HG02938 (cell line): ENCODE results near the gene LNX2.

Source experiments
- ATAC-seq: cut with Tn5 transposase; IDR thresholded peaks from one replicate; pipeline ENCODE4 v1.9.1; 2021; ENCODE audit warnings: mild to moderate bottlenecking, moderate library complexity; ENCODE audit not compliant: unreplicated experiment

LNX2 gene

DNA sequence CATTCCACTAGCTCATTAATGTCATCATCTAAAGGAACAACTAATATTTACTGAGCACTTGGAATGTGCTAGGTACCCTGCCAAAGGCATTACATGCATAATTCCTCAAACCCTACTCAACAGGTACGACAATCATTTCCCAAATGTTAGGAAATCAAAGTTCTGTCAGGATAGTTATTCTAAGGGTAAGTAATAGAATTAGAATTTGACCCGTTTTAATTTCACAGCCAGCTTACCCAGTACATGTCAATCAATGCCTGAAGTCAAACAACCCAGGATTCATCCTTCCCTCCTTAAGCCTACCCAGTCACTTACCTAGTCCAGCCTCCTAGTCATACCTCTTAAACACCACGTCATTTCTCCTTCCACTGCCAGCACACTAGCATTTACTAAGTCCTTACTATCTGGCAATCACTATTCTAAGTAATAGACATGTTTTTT lies 2.4 kb downstream of the LNX2 start:
- ATAC-seq = no peak

DNA sequence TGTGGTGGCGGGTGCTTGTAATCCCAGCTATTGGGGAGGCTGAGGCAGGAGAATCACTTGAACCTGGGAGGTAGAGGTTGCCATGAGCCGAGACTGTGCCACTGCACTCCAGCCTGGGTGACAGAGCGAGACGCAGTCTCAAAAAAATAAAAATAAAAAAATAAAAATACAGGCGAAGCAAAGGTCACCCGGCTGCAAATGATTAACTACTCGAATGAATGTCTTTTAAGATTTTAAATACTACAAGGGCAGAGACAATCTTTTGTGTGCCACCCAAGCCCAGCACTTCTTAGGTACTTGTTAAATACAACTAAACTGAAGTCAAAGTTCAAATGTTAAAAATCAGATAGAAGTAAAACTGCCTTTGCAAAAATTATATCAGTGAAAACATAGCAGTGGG lies 6.7 kb downstream of the LNX2 start:
- no peak for ATAC-seq

GRCh38 chr13:27607125-27607524 lies 13.2 kb downstream of the LNX2 start:
- ATAC-seq = no peak

DNA sequence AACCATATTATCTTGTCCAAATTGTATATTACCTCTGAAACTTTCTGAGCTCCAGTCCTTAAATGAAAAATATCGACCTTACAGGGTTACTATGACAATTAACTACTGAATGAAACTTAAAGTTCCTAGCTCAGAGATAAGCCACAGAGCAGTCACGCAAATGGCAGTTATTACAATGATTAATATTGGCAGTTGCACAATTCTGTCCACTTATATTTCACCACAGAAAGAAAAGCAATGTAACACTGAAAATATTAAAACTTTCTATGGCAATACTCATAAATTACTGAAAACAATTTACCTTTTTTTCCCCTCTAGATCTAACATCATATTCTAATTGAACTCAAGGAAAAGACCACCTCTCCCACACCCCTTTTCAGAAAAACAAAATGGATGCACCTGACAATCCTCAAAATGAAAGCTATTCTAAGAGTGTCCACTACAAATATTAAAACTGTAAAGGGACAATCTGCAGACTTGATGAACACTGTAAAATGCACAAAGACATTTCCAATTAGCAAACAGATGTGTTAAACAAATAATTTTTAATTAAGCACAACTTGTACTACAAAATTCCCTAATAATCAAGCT lies 14.6 kb downstream of the LNX2 start:
- no peak for ATAC-seq

DNA sequence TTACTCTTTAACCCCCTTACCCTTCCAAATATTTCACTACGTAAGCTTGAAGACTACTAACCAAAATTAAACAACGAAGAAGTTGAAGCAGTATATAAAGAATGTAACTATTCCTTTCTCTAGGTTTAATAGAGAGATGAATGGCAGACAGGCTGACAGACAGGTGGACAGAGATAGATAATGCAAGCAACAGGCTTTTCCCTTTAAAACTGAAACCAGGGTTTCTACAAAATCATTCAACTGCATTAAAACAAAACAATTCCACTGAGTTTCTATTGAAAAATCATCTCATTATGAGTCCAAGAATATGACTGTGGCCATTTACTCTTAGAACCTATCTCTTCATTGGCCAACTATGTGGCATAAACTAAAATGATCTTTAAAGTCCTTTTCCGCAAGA lies 15.2 kb downstream of the LNX2 start:
- ATAC-seq = no peak

DNA sequence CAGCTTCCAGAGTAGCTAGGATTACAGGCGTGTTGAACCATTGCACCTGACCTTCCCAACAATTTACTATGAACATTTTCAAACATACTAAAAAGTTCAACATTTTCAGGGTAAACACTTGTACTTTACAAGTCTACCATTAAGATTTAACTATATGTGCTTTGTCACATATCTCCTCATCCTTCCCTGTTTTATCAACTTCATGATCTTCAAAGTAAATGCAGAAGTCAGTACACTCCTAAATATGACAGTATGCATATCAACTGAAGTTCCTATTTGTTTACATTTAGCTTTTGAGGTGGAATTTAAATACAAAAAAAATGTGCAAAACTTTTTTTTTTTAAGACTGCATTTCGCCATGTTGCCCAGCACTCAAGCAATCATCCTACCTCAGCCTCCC lies 18.5 kb downstream of the LNX2 start:
- no peak for ATAC-seq

DNA sequence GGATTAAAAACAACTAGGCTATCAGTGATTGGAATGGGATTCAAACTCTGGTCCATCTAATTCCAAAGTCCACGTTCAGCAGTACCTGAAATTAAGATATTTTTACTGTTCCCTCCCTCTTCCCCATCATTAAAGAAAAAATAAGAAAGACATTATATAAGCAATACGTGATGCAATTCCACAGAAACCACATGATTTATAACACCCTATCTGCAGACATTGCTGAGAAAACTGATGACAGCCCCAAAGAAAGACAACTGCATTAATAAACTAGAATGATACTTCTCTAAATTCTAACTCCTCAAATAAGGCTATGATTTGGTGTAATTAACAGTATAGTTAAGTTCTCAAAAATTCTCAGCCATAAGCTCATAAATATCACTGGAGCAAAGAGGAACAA lies 19.1 kb downstream of the LNX2 start:
- no peak for ATAC-seq

DNA sequence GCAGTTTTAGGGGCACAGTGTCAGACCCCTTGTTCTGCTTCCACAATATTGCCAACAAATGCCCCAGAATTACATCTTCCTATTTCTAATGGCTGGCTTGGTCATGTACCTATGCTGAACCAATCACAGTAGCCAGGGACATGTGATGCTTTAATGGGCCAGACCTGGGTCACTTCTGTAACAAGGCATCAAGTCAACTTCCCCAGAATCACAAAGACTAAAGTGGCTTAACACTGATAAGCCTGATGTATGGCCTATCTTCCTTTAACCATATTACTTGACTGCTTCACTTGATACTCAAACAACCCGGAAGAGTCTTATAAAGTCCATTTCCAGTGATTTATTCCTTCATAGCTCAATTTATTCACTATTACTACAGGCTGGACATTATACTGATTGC lies 19.6 kb downstream of the LNX2 start:
- ATAC-seq = no peak

DNA sequence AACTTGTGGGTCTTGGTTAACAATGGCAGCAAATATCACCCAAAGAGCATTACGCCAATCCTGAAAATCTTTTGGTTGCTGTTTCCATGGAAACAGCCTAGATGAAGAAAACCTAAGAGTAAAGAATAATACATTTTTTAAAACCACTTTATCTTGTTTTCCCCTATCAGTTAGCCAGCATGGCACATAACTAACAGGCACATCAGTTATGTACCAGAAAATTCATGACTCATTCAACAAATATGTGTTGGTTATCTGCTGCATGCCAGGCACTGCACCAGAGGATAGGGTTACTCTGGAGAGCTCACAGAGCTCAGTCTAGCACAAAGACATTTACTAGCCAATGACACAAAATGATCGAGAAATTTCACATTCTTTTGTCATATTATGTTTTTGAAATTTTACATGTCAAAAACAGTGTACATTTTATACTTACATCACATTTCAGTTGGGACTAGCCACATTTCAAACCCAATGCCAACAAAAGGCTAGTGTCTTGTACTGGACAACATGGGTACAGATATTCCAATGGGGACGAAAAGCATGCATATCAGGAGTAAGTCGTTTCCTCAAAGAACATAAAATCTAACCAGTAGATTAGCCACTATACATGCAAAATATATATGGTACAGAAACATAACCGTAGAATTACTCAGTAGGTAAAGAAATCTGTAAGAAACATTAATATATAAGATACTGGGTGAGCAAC lies 20.3 kb downstream of the LNX2 start:
- ATAC-seq = no peak

DNA sequence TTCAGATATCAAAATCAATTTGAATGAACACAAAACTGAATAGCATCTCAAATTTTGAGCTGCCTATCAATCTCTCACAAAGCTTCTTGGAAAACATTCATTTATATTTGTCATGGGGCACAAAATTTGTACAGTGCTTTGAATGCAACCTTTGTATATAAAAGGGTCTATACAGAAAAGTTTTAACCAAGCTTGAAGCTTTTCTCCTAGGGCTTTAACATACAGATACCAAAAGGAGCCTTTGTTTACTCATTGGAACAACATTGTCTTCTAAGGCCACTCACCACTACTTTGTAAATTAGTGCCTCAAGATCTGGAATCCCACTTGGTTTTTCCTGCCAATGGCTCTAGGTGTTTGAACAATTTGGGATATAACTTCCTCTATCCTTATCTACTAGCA lies 21.2 kb downstream of the LNX2 start:
- ATAC-seq = no peak

GRCh38 chr13:27595055-27595811 lies 25.1 kb downstream of the LNX2 start:
- no peak for ATAC-seq

DNA sequence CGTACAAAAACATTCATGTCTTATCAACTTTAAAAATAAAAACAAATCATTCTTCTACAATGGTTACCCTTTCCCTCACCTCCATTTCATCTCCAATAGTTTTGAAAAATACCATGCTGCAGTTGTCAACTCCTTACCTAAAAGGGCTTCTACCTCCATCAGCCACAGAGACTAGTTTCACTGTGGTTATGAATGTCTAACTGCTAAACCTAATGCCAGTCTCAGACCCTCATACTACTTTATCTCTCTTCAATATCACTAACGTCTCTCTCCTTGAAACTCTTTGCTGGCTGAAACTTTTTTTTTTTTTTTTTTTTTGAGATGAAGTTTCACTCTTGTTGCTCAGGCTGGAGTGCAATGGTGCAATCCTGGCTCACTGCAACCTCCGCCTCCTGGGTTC lies 27.1 kb downstream of the LNX2 start:
- peak; percentile 70 for ATAC-seq

DNA sequence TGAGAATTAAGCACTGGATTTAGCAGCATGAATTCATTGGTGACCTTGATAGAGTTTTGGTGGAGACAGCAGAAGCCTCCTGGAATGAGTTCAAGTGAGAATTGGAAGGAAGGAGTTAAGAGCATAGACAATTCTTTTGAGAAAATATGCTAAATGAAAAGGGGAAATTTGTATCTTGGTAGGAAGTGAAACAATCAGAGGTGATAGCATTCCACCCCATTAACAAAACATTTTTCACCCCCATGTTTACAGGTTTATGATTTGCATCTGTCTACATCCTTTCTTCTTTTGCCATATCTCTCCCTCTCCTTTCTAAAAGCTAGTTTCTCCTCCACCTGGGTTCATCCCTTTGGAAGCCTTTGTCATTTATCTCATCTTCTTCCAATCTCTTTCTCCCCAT lies 27.5 kb downstream of the LNX2 start:
- ATAC-seq = no peak

- ATAC-seq = no peak
Measured at GRCh38 chr13:27588405-27588804, 31.9 kb downstream of the LNX2 start.

DNA sequence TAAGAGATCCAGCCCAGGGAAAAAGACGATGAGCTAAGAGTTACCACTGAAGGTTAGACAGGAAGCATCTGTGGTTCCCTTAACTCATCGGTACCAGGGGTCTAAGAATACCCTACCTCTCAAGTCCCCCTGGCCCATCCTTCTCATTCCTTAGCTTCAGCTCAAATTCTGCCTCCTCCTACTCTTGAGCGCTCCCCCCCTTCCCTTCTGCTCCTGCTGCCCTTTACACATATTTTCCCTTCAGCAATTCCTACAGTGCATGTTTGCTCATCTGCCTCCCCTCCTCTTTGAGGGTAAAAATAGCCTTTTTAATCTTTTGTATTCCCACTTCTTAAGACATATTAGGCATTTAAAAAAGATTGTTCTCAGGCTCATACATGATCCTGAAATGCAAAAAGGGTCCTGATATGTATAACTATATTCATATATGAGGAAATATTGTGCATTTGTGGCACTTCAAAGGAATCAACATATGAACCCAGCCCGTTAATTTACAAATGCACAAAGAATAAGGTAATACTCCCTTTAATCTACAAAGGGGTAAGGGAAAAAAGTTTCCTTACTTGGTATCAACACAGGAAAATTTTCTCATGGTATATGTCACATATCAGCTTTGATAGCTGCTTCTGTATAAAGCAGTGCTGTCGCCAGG lies 33.1 kb downstream of the LNX2 start:
- no peak for ATAC-seq

DNA sequence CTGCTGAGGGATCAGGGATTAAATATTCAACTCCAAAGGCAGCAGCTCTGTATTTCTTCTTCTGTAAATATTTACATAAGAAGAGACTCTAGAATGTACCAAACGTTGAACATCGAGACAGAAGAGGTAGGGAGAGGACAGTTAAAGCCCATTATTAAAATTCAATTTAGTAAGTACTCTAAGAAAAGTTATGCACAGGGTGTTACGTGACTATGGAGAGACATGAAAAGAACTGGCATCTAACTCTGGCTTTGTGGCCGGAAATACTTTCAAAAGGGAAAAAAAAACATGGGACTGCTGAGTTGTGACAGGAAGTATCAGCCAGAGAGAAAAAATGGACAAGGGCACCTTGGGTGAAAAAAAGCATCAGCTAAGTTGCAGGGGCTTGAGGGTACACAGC lies 36.7 kb downstream of the LNX2 start:
- no peak for ATAC-seq

DNA sequence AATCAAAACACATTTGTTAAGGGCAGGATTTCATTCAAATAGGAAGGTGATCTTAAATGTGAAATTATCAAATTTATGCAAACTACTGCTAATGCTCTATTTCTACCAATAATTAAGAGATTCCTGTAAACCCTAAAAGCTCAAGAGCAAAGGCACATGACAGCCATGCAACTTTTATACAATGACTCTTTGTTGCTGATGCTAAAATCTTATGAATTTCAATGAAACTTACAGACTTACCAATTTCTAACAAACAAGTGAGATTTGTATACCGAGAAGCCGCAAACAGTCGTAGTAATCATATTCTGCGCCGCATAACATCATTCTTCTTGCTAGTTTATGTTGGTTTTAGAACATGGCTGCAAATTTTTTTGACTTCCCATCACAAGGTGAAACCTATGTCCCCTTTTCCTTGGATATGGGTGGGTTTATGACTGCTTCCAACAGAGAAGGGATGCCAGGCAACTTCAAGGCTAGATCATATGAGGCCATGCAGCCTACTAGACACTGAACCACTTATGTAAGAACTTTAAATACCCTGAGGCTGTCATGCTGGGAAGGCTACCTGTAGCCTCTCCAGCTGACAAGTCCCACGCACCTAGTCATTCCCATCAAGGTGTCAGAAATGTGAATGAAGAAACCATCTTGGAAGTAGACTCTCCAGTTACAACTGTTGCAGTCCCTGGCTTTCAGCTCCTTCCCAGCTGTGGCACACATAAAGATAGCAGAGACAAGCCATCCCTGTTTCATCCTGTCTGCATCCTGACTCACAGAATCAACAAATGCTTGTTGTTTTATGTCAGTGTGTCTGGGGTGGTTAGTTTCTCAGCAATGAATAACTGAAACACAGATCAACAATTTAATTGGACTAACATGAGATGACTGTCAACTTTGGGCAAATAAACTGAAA lies 42.0 kb downstream of the LNX2 start:
- no peak for ATAC-seq

- ATAC-seq = no peak
Measured at GRCh38 chr13:27574661-27575060, 45.7 kb downstream of the LNX2 start.

DNA sequence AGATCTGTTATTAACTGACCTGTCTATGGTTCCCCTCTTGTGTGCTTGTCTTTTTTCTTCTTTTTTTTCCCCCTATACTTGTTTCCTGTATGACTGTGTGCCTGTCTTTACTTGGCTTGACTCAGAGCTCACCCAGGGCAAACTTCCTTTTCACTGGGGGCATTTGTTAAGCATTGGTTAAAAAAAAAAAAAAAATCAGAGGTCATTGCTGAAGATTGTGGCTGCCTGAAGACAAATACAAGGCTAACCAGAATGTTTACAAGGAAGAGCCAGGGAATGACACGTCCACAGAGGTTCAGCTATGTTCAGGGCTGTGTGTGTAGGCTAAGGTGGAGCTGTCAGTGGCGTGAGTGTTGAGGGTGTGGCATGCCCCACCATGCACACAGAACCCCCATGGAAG lies 47.1 kb downstream of the LNX2 start:
- no peak for ATAC-seq

DNA sequence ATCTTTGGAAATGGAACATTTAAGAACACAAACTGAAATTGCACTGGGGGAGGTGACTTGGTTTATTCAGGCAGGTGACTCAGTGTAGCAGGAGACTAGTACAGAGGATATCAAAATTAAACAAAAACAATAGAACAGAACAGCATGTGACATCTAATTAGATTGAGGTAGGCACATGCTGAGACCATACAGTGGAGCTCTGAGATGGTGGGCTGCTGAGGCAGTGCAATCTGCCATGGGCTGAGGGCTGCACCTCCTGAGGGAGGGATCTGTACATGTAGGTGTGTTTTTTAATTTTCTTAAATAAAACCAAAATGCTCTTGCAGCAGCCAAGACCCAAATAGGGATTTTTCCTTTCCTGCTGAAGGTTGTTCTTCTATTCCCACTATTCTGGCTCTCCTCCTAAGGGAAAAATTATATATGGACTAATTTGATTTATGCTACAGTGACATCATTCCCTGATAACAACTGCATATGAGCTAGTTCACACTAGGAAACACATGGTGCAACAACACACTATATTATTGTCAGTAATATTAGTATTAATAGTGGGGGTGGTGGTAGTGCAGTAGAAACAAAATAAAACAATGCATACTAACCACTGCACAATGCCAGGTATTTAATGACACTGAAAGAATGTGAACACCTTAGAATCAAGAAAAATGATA lies 48.0 kb downstream of the LNX2 start:
- no peak for ATAC-seq
